NCI-H2196 (cell line): ENCODE results near the gene ANKS3.

Experiments used
- DNase-seq: peaks from one replicate; lab custom pipeline; 2025; ENCODE audit not compliant: unreplicated experiment; lab: John Stamatoyannopoulos, UW

ANKS3 gene

DNA sequence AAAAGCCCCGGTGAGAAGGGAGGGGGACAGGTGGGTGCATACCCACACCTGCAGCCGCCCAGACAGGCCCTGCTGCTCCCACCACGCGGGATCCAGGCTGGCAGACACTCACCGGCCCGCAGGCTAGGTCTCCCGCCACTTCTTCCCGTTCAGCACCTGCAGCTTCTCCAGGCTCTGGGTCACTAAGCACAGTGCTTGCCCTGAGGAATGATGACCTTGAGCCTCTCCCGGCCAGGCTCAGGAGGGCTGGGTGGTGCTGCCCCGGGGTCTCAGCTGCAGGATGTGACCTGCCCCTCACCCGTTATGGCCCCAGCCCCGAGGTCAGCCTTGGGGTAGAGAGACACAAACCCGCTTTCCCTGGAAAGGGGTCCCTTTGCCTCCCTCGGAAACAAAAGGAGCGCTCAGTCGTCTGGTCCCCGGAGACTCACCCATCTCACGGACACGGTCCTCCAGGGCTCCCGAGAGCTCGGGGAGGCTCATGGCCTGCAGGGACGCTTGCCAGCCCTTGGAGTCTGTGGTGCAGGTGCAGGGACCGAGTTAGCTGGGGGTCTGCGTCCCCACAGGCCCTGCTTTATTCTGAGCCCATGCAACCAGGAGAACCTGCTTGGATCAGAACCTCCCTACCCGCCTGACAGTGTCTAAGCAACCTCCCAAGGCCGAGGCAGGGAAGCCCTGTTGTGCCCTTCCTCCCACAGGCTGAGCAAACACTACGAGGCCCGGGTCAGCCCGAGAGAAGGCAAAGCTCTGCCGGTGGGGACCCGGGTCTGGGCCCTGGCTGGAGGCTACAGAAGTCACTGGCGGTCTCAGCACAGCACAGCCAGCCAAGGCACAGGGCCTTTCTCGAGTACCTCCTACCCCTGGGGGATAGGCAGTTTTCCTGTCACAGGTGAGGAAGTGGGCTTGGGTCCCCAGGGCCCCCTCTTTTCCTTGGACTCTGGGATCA, 36.9 kb downstream of the ANKS3 start:
- no peak for DNase-seq

GRCh38 chr16:4696172-4696904, 37.7 kb downstream of the ANKS3 start:
- DNase-seq = no peak

GRCh38 chr16:4695473-4696171, 38.4 kb downstream of the ANKS3 start:
- no peak for DNase-seq

DNA sequence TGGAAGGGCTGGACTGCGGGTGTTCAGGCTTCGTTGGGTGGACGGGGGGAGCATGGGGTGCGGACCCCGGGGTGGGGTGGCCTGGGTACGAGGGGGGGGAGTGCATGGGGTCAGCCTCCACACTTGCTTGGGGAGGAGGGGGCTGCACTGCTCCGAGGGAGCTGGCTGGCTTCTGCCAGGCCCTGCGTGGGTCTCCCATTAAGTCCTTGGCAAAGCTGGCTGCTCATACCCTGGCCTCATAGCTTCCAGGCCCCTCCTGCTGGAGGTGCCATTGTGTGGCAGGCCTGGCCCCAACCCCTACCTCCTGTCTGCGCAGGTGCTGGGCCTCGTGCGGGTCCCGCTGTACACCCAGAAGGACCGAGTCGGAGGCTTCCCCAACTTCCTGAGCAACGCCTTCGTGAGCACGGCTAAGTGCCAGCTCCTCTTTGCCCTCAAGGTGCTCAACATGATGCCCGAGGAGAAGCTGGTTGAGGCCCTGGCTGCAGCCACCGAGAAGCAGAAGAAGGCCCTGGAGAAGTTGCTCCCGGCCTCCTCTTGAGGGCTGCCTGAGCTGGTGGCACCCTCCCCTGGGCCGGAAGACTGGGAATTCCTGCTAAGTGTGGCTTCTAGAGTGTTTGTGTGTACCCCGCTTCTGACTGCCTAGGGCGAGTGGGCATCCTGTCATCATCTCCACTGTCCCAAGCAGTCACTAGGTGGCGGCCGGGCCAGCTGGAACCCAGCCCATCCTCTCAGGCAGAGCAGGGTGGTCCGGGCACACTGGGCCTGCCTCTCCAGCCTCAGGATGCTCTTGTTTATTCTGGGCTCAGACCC, 39.2 kb downstream of the ANKS3 start:
- no peak for DNase-seq

- no peak for DNase-seq
Observed at GRCh38 chr16:4693956-4694641, 40.0 kb downstream of the ANKS3 start.

DNA sequence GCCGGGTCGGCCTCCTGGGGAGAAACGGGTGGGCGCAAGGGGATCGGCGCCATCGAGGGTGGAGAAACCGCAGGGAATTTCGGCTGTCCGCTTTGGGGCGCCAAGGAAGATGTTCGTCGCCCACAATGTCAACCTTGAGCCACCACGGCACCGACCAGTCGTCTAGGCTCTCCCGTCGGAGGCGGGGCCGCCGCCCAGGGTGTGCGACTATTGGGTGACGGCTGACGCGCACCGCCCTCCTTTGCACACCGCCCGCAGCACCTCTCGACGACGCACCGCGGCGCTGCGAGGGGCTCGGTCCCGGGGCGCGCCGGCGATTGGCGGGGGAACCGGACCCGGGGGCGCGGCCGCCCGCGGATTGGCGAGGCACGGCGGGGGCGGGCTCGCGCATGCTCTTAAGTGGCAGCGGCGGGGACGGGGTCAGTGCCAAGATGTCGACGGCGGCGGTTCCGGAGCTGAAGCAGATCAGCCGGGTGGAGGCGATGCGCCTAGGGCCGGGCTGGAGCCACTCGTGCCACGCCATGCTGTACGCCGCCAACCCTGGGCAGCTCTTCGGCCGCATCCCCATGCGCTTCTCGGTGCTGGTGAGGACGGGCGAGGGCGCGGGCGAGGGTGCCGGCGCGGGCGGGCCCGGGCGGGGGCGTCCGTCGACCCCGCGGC, 40.6 kb downstream of the ANKS3 start, which contains the start of gene NUDT16L1:
NUDT16L1 (plus strand) TSS at position 267 of the 660 bp plus-strand sequence; CDS start at position 432, 165 bp downstream.
- DNase-seq = peak; percentile 99

- DNase-seq = no peak
Observed at GRCh38 chr16:4692460-4693295, 41.4 kb downstream of the ANKS3 start.

DNA sequence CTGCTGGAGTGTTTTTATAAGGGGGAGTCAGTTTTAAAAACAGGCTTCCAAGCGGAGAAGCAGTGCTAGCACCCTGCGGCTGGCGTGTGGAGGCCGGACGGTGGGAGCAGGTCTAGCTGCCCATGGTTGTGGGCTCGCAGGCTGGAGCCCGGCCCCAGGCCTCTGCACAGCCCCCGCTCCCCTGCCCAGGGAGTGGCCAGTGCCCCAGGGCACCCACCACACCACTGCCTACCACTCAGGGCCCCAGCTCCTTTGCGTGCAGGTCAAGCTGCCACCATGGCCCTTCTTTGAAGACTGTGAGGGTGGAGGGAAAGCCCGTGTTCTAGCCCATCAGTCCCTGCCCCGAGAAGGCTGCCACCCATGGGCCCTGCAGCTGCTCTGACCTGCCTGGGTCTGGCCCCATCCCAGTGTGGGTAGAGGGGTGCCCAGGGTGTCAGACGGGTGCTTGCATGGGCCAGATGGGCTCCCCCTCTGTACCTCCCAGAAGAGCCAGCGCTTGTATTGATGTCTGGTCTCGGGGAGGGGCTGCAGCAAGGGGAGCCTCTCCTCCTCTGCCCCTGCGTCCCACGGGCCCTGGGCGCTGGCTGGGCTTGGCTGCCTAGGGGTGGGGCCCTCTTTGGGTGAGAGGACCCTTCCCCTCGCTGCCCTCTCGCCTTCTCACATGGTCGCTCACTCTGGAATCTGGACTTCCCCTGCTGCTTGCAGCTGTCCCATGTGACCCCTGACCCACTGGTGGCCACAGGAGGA, 42.2 kb downstream of the ANKS3 start:
- no peak for DNase-seq

DNA sequence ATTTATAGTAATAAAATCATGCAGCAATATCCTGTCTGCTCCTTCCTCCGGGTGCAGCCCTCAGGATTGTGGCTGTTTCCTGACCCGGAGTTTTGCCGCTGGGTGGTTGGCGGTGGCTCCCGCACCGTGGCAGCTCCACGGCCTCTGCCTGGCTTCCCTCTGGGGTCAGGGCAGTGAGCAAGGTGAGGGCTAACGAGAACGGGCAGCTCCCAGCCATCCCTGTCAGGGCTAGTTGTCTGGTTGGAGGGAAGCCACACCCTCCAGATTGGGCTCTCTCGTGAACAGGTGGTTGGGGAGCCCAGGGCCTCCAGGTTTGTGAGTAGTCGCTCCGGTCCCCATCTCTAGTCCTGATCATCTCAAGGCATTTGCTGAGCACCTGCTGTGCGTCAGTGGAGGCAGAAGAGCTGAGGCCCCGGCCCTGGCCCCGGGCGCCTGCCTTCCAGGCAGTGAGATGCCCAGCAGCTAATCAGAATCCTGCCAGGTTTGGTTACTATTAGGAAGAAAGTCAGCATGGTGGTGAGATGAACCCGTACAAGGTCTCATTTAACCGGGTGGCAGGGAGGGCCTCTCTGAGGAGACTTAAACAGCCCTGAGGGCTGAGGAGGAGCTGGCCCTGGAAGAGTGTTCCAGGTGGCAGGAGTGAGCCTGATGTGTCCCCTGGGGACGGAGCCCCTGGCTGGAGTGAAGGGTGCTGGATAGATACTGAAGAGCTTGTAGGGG, 43.0 kb downstream of the ANKS3 start:
- DNase-seq = no peak

- no peak for DNase-seq
Observed at GRCh38 chr16:4689864-4690704, 44.0 kb downstream of the ANKS3 start.

DNA sequence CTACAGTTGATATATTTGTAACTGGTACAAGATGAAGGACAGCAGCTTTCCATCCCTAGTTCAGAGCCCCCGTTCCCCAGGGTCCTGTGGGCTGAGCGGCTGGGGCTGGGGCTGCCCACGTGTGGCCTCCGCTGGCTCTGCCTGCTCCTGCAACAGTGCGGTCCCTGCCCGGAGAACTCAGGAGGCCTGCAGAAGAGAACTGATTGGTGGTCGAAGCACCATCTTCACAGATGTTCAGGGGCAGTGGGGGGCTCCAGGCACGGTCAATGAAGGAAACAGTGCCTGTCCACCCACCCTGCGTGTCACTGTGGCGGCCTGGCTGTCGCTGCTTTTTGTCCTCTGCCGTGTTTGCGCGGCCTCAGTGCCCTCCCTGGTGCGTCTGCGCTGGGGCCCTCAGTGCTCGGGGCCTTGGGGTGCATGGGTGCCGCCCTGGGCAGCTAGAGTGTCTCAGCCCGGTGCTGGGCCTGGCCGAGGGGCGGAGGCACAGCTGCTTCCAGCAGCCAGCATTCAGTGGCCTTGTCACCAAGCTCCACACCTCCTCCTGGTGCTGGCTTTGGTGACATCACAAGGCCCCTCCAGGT, 44.9 kb downstream of the ANKS3 start:
- DNase-seq = no peak

DNA sequence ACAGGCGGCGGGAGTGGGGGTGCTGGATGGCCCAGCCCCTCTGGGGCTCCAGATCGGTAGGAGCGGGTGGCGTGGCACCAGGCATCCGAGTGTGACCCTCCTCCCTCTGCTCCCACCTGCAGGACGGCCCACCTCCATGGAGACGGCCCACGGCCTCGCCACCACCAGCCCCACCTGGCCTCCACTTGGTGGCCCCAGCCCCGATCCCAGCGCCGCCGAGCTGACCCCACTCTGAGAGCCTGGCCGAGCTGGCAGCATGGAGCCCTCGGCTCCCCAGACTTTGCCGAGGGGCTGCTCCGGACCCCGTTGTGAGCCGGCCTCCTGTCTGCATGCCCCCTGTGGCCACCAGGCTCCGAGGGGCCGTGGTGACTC, 45.4 kb downstream of the ANKS3 start:
- DNase-seq = no peak

DNA sequence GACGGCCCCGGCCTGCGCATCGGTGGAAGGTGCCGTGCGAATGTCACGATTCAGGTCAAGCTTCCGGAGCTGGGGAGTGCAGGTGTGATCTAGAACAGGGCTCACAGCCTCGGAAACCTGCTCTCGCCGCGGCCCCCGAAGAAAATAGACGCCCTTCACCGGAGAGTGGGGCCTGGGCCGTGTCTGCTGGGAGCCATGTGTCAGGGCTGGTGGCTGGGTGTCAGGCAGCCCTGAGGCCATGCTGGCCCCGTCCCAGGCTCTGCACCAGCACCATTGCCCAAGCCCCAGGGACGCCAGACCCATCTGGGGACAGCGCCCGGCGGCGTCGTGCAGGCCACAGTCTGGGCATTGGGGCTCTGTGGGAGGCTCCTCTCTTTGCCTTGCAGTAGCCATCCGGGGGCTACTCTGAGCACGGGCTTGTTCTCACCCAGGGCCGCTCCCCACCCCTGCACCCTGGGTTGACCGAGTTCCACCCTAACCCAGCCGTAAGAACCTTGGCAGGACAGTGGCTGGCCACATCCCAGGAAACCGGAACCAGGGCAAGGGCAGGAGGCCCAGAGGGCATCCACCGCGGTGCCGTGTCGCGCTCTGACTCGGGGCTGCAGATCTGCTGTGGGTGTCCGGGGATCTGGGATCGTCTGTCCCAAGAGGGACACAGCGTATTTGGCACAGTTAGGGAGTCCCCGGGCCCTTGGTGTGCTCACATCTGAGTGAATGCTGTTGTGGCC, 46.0 kb downstream of the ANKS3 start:
- no peak for DNase-seq

- no peak for DNase-seq
Observed at GRCh38 chr16:4687416-4687815, 46.7 kb downstream of the ANKS3 start.

DNA sequence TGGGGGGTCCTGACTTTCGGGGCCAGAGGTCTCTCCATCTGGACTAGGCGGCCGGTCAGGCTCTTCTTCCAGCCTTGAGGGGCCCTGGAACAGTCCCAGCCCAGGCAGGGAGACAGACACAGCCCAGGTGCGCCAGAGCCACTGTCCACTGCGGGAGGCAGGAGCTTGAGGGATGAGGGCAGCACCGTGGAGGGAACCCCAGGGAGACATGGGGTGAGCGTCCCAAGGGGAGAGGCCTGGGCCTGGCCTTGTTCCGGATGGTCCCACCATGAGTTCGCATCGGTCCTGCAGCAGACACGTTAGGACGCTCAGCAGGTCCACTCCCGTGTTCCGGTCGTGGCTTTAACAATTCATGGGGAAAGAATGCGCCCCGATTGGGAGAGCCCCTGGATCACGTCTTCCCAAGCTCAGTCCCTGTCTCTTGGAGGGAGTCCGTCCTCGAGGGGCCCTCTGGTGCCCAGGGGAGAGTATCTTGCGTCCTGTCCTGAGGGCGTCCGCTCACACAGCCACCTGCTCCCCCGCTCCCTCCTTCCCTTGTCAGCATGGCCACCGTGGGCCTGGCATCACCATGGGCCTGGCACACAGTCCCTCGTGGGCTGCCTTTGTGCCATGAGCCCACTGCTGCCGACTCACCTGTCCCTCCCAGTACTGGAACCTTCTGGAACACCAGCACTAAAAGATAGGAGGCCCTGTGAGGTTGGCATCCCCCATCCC, 47.4 kb downstream of the ANKS3 start:
- DNase-seq = no peak
